Liver (tissue), 9 donors: ENCODE results near the gene LHB. TPM values are rescaled to one million over a fixed set of nuclear protein-coding genes. Genes with fewer than 3 reads are reported as not detected.
"Not testable (repeated sequence)": the region's sequence is repeated elsewhere in the genome, so short reads cannot be mapped to it uniquely, and the experiment has no call there.

ENCODE experiments used
- DNase-seq: peaks from one replicate; pipeline ENCODE4 v3.0.0-alpha.2; 2017; ENCODE audit warnings: low spot score
- H3K27ac ChIP-seq, 2 donors: one replicate each; pipeline ENCODE4 v1.7.0; 2013; ENCODE audit warnings: inconsistent platforms in 2 of 2, low read length in 2 of 2, control low read depth in 1 of 2, low read depth in 1 of 2, mild to moderate bottlenecking in 1 of 2
- H3K27me3 ChIP-seq, 4 donors: one replicate each; pipeline versions ENCODE4 v1.6.1 to v1.7.0; 2013; ENCODE audit warnings: low read length in 3 of 4, inconsistent platforms in 1 of 4, mild to moderate bottlenecking in 1 of 4, moderate library complexity in 1 of 4; ENCODE audit not compliant: control insufficient read depth in 4 of 4, insufficient read depth in 4 of 4
- H3K36me3 ChIP-seq, 4 donors: one replicate each; pipeline versions ENCODE4 v1.6.1 to v1.7.0; 2013; ENCODE audit warnings: low read length in 3 of 4, mild to moderate bottlenecking in 3 of 4, low read depth in 1 of 4, moderate library complexity in 1 of 4; ENCODE audit not compliant: control insufficient read depth in 4 of 4, insufficient read depth in 3 of 4
- H3K4me1 ChIP-seq, 4 donors: one replicate each; pipeline versions ENCODE4 v1.6.1 to v1.7.0; 2013; ENCODE audit warnings: low read length in 3 of 4, mild to moderate bottlenecking in 3 of 4, moderate library complexity in 1 of 4; ENCODE audit not compliant: control insufficient read depth in 4 of 4, insufficient read depth in 4 of 4
- H3K4me3 ChIP-seq, 3 donors: one replicate each; pipeline versions ENCODE4 v1.6.1 to v1.7.0; 2013; ENCODE audit warnings: low read length in 3 of 3, control low read depth in 1 of 3, low read depth in 1 of 3, mild to moderate bottlenecking in 1 of 3
- H3K9ac ChIP-seq, 2 donors: one replicate each; pipeline ENCODE4 v1.7.0; 2013; ENCODE audit warnings: low read length in 2 of 2, mild to moderate bottlenecking in 2 of 2, moderate library complexity in 2 of 2, control low read depth in 1 of 2, low read depth in 1 of 2
- H3K9me3 ChIP-seq, 4 donors: one replicate each; pipeline versions ENCODE4 v1.6.1 to v1.7.0; 2013; ENCODE audit warnings: low read length in 3 of 4; ENCODE audit not compliant: control insufficient read depth in 4 of 4
- REST ChIP-seq: IDR thresholded peaks from 2 replicates; pipeline ENCODE4 v1.6.1; 2016; ENCODE audit warnings: antibody characterized with exemption, mild to moderate bottlenecking
- WGBS: extraction: QIAGEN DNeasy Blood & Tissue Kit; methylation state at CpG from one replicate; pipeline ENCODE4 v1.1.7; 2013; 5-methylcytosine and 5-hydroxymethylcytosine counted together
- polyA plus RNA-seq, 2 donors: library from polyadenylated mRNA; stranded (reverse) in 1 of 2; unstranded in 1 of 2; fragments of 200-250 nt in 1 of 2; fragments of >200 nt in 1 of 2; fragmentation: Nextera tagmentation in 1 of 2; extraction: Ambion mirVana in 1 of 2; gene quantifications; one replicate each; pipeline versions ENCODE4 v1.2.1 to v1.2.3, GENCODE V29; 2013 to 2015
- total RNA-seq, 2 donors: library from RNA; depleted of rRNA; stranded (reverse); fragments of >200 nt; gene quantifications; one replicate each; pipeline ENCODE4 v1.2.3, GENCODE V29; 2014
- donor health status: healthy.
- donor health status: healthy.
- donor health status: healthy.
- donor health status: healthy.
- donor health status: healthy.

LHB gene
- total and polyA plus RNA-seq, 4 donors = not detected

DNA sequence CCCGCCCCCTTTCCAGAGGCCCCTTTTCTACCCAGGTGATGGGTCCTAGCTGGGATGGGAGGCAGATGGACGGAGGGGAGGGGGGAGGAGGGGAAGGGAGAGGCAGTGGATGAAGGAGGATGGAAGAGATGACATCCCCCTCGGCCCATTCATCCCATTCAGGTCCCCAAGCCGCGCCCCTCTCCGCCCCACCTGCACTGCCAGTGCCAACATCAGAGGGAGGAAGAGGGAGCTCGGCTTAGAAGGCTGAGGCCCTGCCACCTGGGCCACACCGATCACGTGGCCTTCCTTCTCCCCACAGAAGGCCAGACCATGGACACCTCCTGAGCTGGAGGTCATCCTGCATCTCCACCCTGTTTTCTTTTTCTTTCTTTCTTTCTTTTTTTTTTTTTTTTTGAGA, 11.8 kb upstream of the LHB start:
- H3K36me3 ChIP-seq, H3K4me1 ChIP-seq, H3K9ac ChIP-seq, H3K27me3 ChIP-seq, H3K27ac ChIP-seq, H3K9me3 ChIP-seq, H3K4me3 ChIP-seq, DNase-seq: not testable (repeated sequence)
- 79% methylated on average over 9 of the region's 9 CpGs for WGBS

DNA sequence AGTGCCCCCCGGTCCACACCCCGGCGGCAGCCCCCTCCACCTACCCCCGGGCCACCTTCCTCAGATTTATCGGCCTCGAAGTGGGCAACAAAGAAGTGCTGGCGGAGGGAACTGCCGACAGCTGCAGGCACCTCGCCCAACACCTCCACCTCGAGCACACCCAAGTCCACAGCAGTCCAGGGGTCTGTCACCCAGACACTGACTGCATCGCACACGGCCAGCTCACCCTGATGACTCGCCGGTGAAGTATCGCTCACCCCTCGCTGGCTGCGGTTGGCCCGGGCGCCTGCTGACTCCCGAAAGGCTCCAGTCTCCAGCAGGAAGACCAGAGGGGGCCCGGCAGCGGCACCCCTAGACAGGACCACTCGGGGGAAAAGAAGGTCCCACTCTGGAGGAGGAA, 8.7 kb upstream of the LHB start:
- 88% methylated on average over 23 of the region's 23 CpGs for WGBS
- H3K4me1 ChIP-seq, H3K4me3 ChIP-seq, DNase-seq, H3K27me3 ChIP-seq, H3K27ac ChIP-seq, H3K36me3 ChIP-seq, H3K9me3 ChIP-seq, H3K9ac ChIP-seq: not testable (repeated sequence)

DNA sequence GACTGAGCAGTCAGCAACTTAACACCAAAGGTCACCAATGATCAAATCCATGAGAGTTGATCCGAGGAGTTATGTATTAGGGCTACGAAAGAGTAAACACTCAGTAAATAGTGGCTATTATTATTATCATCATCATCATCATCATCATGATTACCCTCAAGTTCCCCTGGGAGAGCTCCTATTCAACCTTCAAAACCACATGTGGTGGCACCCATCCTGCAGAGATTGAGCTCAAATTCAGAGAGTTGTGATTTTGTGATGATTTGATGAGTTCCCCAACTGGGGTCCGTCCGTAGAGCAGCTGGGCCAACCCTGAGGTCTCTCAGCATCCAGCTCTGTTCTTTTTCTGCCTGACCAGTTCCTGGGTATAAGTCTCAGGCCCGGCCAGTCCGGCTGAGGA, 8.2 kb upstream of the LHB start:
- not testable (repeated sequence) for H3K9me3 ChIP-seq, H3K4me1 ChIP-seq, DNase-seq, H3K36me3 ChIP-seq, H3K27me3 ChIP-seq, H3K4me3 ChIP-seq, H3K27ac ChIP-seq, H3K9ac ChIP-seq
- WGBS = 84% methylated on average over 4 of the region's 6 CpGs

- not testable (repeated sequence) for H3K9ac ChIP-seq, H3K36me3 ChIP-seq, H3K27ac ChIP-seq, H3K9me3 ChIP-seq, DNase-seq, H3K4me3 ChIP-seq, H3K4me1 ChIP-seq, H3K27me3 ChIP-seq
- WGBS = 76% methylated on average over 14 of the region's 15 CpGs
These were observed 7.3 kb upstream of the LHB start, which contains the start of gene CGB3 for GRCh38 chr19:49024233-49024632. Gene CGB3, minus strand, starts transcription at chr19:49024333. Its CDS starts 362 bp downstream, at chr19:49023971.

DNA sequence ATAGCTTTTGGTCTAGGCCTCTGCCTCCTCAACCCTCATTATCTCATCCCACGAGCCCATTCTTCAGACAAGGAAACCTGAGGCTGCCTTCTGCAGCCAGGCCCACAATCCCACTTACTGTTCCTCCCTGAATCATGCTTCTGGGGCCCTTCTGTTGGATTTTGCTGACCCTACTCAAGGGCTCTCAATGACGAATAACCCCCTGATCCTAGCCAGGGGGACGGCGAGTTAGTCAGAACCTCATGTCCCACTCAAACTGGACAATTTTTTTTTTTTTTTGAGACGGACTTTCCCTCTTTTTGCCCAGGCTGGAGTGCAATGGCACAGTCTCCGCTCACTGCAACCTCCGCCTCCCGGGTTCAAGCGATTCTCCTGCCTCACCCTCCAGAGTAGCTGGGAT, 5.2 kb upstream of the LHB start:
- H3K27ac ChIP-seq = no peak overlapping the region
- H3K4me3 ChIP-seq = no peak overlapping the region
- H3K27me3 ChIP-seq = no peaks in the 10 kb centered on the region
- peaks cover 5 to 22% (median 16%) of the 10 kb centered on the region in 4 donors for H3K4me1 ChIP-seq
- no peaks in the 10 kb centered on the region for H3K36me3 ChIP-seq
- H3K9me3 ChIP-seq = no peaks in the 10 kb centered on the region
- no peak for TF ChIP-seq REST
- no peak for DNase-seq
- H3K9ac ChIP-seq = no peak overlapping the region
- WGBS = 90% methylated on average over 9 of the region's 9 CpGs
